Measurements from ENCODE around the gene PRPF6.

PRPF6 gene

GRCh38 chr20:64049060-64049877, 68.3 kb downstream of the PRPF6 start, which contains the start of gene SOX18:
TSS of gene SOX18 (minus strand) at chr20:64049639. CDS start at chr20:64049516, 123 bp downstream.
- peak; percentile 65 for DNase-seq (ENCODE audit: low spot score)

GRCh38 chr20:64049878-64050260, 68.9 kb downstream of the PRPF6 start:
- peak; percentile 54 for DNase-seq (ENCODE audit: low spot score)

- DNase-seq (ENCODE audit: low spot score): peak; percentile 51
These were observed 69.5 kb downstream of the PRPF6 start for GRCh38 chr20:64050261-64051032.

- DNase-seq (ENCODE audit: low spot score): no peak
These were observed 70.1 kb downstream of the PRPF6 start for GRCh38 chr20:64051033-64051452.

GRCh38 chr20:64051561-64052325, 70.8 kb downstream of the PRPF6 start:
- no peak for DNase-seq (ENCODE audit: low spot score)

GRCh38 chr20:64052326-64052722, 71.4 kb downstream of the PRPF6 start:
- DNase-seq (ENCODE audit: low spot score): no peak

GRCh38 chr20:64052987-64053840, 72.3 kb downstream of the PRPF6 start:
- no peak for DNase-seq (ENCODE audit: low spot score)

- DNase-seq (ENCODE audit: low spot score): no peak
These were observed 73.1 kb downstream of the PRPF6 start for GRCh38 chr20:64053841-64054661.

GRCh38 chr20:64055396-64055892, 74.5 kb downstream of the PRPF6 start:
- DNase-seq (ENCODE audit: low spot score): no peak

- DNase-seq (ENCODE audit: low spot score): no peak
These were observed 75.1 kb downstream of the PRPF6 start for GRCh38 chr20:64055893-64056638.

- DNase-seq (ENCODE audit: low spot score): no peak
These were observed 75.6 kb downstream of the PRPF6 start for GRCh38 chr20:64056639-64056888.

GRCh38 chr20:64056889-64057627, 76.1 kb downstream of the PRPF6 start:
- DNase-seq (ENCODE audit: low spot score): no peak

- peak; percentile 89 for DNase-seq (ENCODE audit: low spot score)
These were observed 76.9 kb downstream of the PRPF6 start for GRCh38 chr20:64057628-64058498.

- DNase-seq (ENCODE audit: low spot score): no peak
These were observed 77.6 kb downstream of the PRPF6 start for GRCh38 chr20:64058536-64058935.

- DNase-seq (ENCODE audit: low spot score): no peak
These were observed 81.3 kb downstream of the PRPF6 start for GRCh38 chr20:64062276-64062595.

GRCh38 chr20:64062596-64063388, 81.9 kb downstream of the PRPF6 start, which contains the start of gene TCEA2:
TSS of gene TCEA2 (plus strand) at chr20:64063198. CDS start at chr20:64063313, 115 bp downstream.
- peak; percentile 96 for DNase-seq (ENCODE audit: low spot score)

- DNase-seq (ENCODE audit: low spot score): no peak
These were observed 82.6 kb downstream of the PRPF6 start for GRCh38 chr20:64063389-64064144.
